Endothelial cell of umbilical vein (primary cell): ENCODE data around the gene CAMTA1. TPM values are rescaled to one million over a fixed set of nuclear protein-coding genes. Genes with fewer than 3 reads are reported as not detected.

Source experiments
- BruUV-seq: library from RNA; stranded (reverse); fragments of 400-500 nt; replicated peaks from 2 replicates; lab custom pipeline; 2021; lab: Mats Ljungman, UMichigan
- CTCF ChIA-PET: fragments of 300-600, 350-600 bp; sonication (Branson Sonifier 250); formaldehyde crosslinking; loops from one replicate; lab custom pipeline; 2021; ENCODE audit warnings: antibody characterized with exemption, inconsistent platforms; lab: Charles Lee
- POLR2A ChIA-PET: fragments of 300-600, 350-600 bp; sonication (Branson Sonifier 250); formaldehyde crosslinking; loops from one replicate; lab custom pipeline; 2021; ENCODE audit warnings: antibody characterized with exemption, inconsistent platforms; lab: Charles Lee
- DNase-seq: peaks from one replicate; pipeline ENCODE4 v3.0.0-alpha.2; 2011; ENCODE audit warnings: low read depth, low spot score
- FAIRE-seq: peaks from 2 replicates; lab custom pipeline; 2011; peaks lifted over from hg19 to GRCh38; lab: Jason Lieb, UNC
- H2AFZ ChIP-seq: 2 replicates; pipeline ENCODE4 v1.6.0; 2012; ENCODE audit warnings: low read depth, low read length, control low read depth, inconsistent platforms
- H3K27ac ChIP-seq: 2 replicates; pipeline ENCODE4 v1.5.1; 2011; ENCODE audit warnings: low read depth, mild to moderate bottlenecking, control low read depth, low read length, moderate library complexity; ENCODE audit not compliant: insufficient read depth
- H3K27me3 ChIP-seq, 2 experiments: 2 replicates each; pipeline versions ENCODE4 v1.6.0 to v1.6.1; 2011; ENCODE audit warnings: low read length in 2 of 2, mixed read lengths in 1 of 2; ENCODE audit not compliant: control insufficient read depth in 2 of 2, insufficient read depth in 2 of 2
- H3K36me3 ChIP-seq, 2 experiments: 2 replicates in 1 of 2; 3 replicates in 1 of 2; pipeline ENCODE4 v1.5.1; 2011; ENCODE audit warnings: low read length in 2 of 2, mild to moderate bottlenecking in 1 of 2, moderate library complexity in 1 of 2; ENCODE audit not compliant: control insufficient read depth in 2 of 2, insufficient read depth in 2 of 2; ENCODE audit errors: extremely low read depth in 1 of 2
- H3K4me1 ChIP-seq: 3 replicates; pipeline ENCODE4 v1.5.1; 2011; ENCODE audit warnings: mild to moderate bottlenecking, low read length; ENCODE audit not compliant: control insufficient read depth, insufficient read depth; ENCODE audit errors: extremely low read depth
- H3K4me2 ChIP-seq: 2 replicates; pipeline ENCODE4 v1.6.1; 2011; ENCODE audit warnings: low read length, control low read depth, mixed read lengths; ENCODE audit not compliant: insufficient read depth
- H3K4me3 ChIP-seq, 3 experiments: fragments of 200-600 bp in 1 of 3; sonication (generic), shearing (Covaris generic) in 1 of 3; replicated peaks in 1 of 3; 2 replicates each; pipeline ENCODE4 v1.5.1; 2011 to 2016; ENCODE audit warnings: control low read depth in 3 of 3, low read length in 3 of 3, mild to moderate bottlenecking in 2 of 3, inconsistent platforms in 1 of 3, low read depth in 1 of 3, moderate library complexity in 1 of 3; ENCODE audit not compliant: insufficient read depth in 1 of 3
- H3K79me2 ChIP-seq: 2 replicates; pipeline ENCODE4 v1.6.0; 2012; ENCODE audit warnings: low read length, inconsistent platforms; ENCODE audit not compliant: control insufficient read depth, insufficient read depth
- H3K9ac ChIP-seq: replicated peaks from 2 replicates; pipeline ENCODE3; 2011; ENCODE audit warnings: low read length, control low read depth; ENCODE audit not compliant: insufficient read depth; ENCODE audit errors: extremely low read depth
- H3K9me1 ChIP-seq: replicated peaks from 3 replicates; pipeline ENCODE4 v1.6.0; 2011; ENCODE audit warnings: mild to moderate bottlenecking, low read length; ENCODE audit not compliant: control insufficient read depth, insufficient read depth; ENCODE audit errors: extremely low read depth
- H3K9me3 ChIP-seq: replicated peaks from 2 replicates; pipeline ENCODE4 v1.5.1; 2012; ENCODE audit warnings: low read length, inconsistent platforms; ENCODE audit not compliant: control insufficient read depth, insufficient read depth
- H4K20me1 ChIP-seq: replicated peaks from 2 replicates; pipeline ENCODE3; 2011; ENCODE audit warnings: mild to moderate bottlenecking, low read length; ENCODE audit not compliant: control insufficient read depth, insufficient read depth; ENCODE audit errors: extremely low read depth
- EZH2 ChIP-seq: IDR thresholded peaks from 2 replicates; pipeline ENCODE4 v1.6.1; 2012; ENCODE audit warnings: borderline replicate concordance, low read depth, mild to moderate bottlenecking, moderate library complexity, low read length, inconsistent platforms; ENCODE audit not compliant: severe bottlenecking
- FOS ChIP-seq: IDR thresholded peaks from 2 replicates; pipeline ENCODE4 v1.6.1; 2011; ENCODE audit warnings: mild to moderate bottlenecking, low read length, moderate library complexity, borderline replicate concordance; ENCODE audit not compliant: insufficient read depth
- GATA2 ChIP-seq: IDR thresholded peaks from 2 replicates; pipeline ENCODE4 v1.7.0; 2011; ENCODE audit warnings: low read depth, mild to moderate bottlenecking, moderate library complexity, mixed read lengths, low read length; ENCODE audit not compliant: insufficient read length, insufficient read depth
- JUN ChIP-seq: IDR thresholded peaks from 2 replicates; pipeline ENCODE4 v1.6.1; 2011; ENCODE audit warnings: borderline replicate concordance, low read depth; ENCODE audit not compliant: insufficient read length, insufficient read depth
- MYC ChIP-seq: IDR thresholded peaks from one replicate; pipeline ENCODE4 v1.6.1; 2011; ENCODE audit warnings: mild to moderate bottlenecking, low read depth, low read length
- POLR2A ChIP-seq: IDR thresholded peaks from 2 replicates; pipeline ENCODE4 v1.6.1; 2012; ENCODE audit warnings: low read depth, mild to moderate bottlenecking, control low read depth, low read length
- POLR2AphosphoS5 ChIP-seq: IDR thresholded peaks from 2 replicates; pipeline ENCODE4 v1.6.1; 2012; ENCODE audit warnings: low read depth, mild to moderate bottlenecking, control low read depth, low read length, moderate library complexity; ENCODE audit not compliant: insufficient read depth
- dilution Hi-C: fragments of 300-500 bp; cut with MboI; formaldehyde crosslinking; loops from one replicate; pipeline ENCODE4 v1.15.0; 2019; ENCODE audit warnings: low sequenced_read_pairs; ENCODE audit not compliant: extremely low pct_ligation_motif_present
- intact Hi-C: fragments of 100-400 bp; cut with micrococcal nuclease; formaldehyde crosslinking; loops from one replicate; pipeline ENCODE4 v1.10.0; 2022
- polyA plus RNA-seq, 4 experiments: library from polyadenylated mRNA; depleted of rRNA in 3 of 4; stranded (reverse) in 3 of 4; unstranded in 1 of 4; fragments of >200 nt; gene quantifications; 2 replicates each; pipeline versions ENCODE4 v1.2.1 to v1.2.3, GENCODE V29; 2011 to 2012; ENCODE audit warnings: missing spikeins in 1 of 4
- total RNA-seq: library from RNA; stranded (reverse); gene quantifications from 2 replicates; pipeline ENCODE4 v1.2.3, GENCODE V29; 2021
- TF ChIP-seq, protein P1 (sequence below), 2 donors: IDR thresholded peaks; 1 replicate in 1 of 2; 2 replicates in 1 of 2; pipeline ENCODE4 v1.5.1; 2011; ENCODE audit warnings: low read length in 2 of 2, mild to moderate bottlenecking in 2 of 2, moderate library complexity in 2 of 2, control low read depth in 1 of 2, inconsistent platforms in 1 of 2, low read depth in 1 of 2; ENCODE audit not compliant: insufficient read depth in 1 of 2; ENCODE audit errors: extremely low read depth in 1 of 2
- TF ChIP-seq, protein P2 (sequence below): IDR thresholded peaks from 2 replicates; pipeline ENCODE4 v1.6.1; 2011; ENCODE audit not compliant: insufficient read depth, insufficient read length

The CAMTA1 gene
- total and polyA plus RNA-seq, 2 donors (not counting 3 experiments of a cell fraction or from before 2014, with no cell fraction given): 50.8 to 92.7 TPM

DNA sequence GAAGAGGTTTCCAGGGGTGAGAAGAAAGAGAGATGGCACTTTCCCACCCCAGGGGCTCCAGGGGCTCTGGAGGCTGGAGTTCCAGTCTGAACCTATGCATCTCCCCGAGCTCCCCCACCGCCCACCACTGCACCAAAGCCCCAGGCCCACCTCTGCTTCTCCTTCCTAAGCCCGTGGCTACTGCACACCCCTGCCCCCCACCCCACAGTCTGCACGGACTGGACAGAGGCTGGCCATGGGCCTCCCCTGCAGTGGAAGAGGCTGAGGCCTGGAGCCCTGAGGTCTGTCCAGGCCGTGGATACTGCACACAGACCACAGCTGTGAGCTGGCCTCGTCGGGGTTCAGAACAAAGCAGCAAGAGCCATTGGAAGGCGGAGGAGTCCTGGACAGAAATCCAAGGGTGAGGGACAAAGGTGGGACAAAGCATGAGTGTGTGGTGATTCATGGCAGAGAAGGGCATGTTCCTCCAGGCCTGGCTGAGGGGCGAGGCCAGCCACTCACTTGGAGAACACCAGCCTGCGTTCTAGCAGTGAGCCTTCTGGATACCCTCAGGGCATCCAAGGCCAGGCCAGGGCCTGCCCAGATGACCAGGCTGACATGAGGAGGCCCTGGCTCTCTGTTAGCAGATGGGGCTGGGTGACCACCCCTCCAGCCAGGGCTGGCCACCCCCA is 741.1 kb downstream of the CAMTA1 start:
- Histone ChIP-seq H3K4me1 (no peaks in the 10 kb centered on the region), H3K4me3 (no peak overlapping the region), H3K9ac (no peak overlapping the region), H3K27ac (no peak overlapping the region), H4K20me1 (no peaks in the 10 kb centered on the region), H3K9me1 (no peaks in the 10 kb centered on the region), H3K9me3 (no peaks in the 10 kb centered on the region), H3K27me3 (no peaks in the 10 kb centered on the region), H3K36me3 (no peaks in the 10 kb centered on the region), H2AFZ (no peak overlapping the region), H3K79me2 (no peaks in the 10 kb centered on the region), H3K4me2 (no peak overlapping the region)
- intact Hi-C loops (no loop called here), dilution Hi-C loops (no loop called here)
- no peak for TF ChIP-seq EZH2
- no peak for TF ChIP-seq FOS
- no peak for TF ChIP-seq GATA2
- TF ChIP-seq, protein P1, sequence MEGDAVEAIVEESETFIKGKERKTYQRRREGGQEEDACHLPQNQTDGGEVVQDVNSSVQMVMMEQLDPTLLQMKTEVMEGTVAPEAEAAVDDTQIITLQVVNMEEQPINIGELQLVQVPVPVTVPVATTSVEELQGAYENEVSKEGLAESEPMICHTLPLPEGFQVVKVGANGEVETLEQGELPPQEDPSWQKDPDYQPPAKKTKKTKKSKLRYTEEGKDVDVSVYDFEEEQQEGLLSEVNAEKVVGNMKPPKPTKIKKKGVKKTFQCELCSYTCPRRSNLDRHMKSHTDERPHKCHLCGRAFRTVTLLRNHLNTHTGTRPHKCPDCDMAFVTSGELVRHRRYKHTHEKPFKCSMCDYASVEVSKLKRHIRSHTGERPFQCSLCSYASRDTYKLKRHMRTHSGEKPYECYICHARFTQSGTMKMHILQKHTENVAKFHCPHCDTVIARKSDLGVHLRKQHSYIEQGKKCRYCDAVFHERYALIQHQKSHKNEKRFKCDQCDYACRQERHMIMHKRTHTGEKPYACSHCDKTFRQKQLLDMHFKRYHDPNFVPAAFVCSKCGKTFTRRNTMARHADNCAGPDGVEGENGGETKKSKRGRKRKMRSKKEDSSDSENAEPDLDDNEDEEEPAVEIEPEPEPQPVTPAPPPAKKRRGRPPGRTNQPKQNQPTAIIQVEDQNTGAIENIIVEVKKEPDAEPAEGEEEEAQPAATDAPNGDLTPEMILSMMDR (IDR thresholded peaks at IDR 0.05; ENCODE audit: extremely low read depth in 1 of 2, insufficient read depth in 1 of 2, low read depth in 1 of 2, low read length in 2 of 2): no peak
- TF ChIP-seq MYC: no peak
- no peak for TF ChIP-seq POLR2AphosphoS5
- TF ChIP-seq, protein P2, sequence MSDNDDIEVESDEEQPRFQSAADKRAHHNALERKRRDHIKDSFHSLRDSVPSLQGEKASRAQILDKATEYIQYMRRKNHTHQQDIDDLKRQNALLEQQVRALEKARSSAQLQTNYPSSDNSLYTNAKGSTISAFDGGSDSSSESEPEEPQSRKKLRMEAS: no peak
- TF ChIP-seq JUN: no peak
- TF ChIP-seq POLR2A: no peak
- BruUV-seq: no TSS peak
- FAIRE-seq: no peak
- ChIA-PET POLR2A (no interaction called here), CTCF (interaction anchor here (1.8 kb wide), 1 partner anchor 484 kb away, joined by 6 read pairs; no protein-coding TSS in a partner anchor)
- no peak for DNase-seq
